GM18951 (cell line): ENCODE results near the gene TUBA3C.

Experiments used
- POLR2A ChIP-seq: IDR thresholded peaks from 4 replicates; pipeline ENCODE4 v1.6.1; 2011; ENCODE audit warnings: mild to moderate bottlenecking; ENCODE audit not compliant: insufficient read length, insufficient read depth; ENCODE audit errors: extremely low read depth
- in situ Hi-C: fragments of 300-500 bp; cut with MboI; formaldehyde crosslinking; loops from one replicate; pipeline ENCODE4 v1.12.0; 2022; ENCODE audit warnings: low sequenced_read_pairs, mixed read lengths, inconsistent platforms; ENCODE audit not compliant: unreplicated experiment

TUBA3C gene

GRCh38 chr13:19154843-19155242 lies 26.8 kb downstream of the TUBA3C start:
- in situ Hi-C loops = no loop called here
- no peak for TF ChIP-seq POLR2A

DNA sequence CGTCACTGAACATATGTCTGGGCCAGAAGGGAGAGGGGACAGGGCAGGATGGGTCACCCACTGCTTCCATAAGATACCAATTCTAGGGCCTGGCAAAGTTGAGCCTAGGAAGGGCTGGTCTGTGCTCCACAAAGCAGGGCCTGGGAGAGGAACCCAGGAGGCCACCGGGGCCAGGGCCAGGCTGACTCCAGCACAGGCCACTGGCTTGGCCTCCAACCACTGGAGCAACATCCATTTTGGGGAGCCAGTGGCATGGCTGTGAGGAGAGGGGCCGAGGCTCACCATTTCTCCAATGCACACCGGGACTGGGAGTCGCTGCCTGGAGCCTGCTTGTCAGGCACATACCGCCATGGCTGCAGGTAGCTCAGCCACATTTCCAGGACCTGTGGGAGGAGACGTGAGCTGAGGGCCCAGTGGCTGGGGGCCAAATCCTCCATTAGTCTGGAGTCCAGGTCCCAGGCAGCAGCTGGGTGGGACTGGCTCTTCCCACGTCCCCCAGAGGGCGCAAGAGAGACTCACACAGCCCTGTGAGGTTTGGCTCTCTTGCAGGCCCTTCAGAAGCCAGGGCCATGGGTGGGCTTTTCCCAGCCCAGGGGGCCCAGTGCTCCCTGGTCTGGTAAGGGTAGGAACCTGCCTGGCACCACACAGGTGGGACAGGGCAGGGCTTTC lies 27.7 kb downstream of the TUBA3C start:
- TF ChIP-seq POLR2A = no peak
- in situ Hi-C loops = no loop called here

DNA sequence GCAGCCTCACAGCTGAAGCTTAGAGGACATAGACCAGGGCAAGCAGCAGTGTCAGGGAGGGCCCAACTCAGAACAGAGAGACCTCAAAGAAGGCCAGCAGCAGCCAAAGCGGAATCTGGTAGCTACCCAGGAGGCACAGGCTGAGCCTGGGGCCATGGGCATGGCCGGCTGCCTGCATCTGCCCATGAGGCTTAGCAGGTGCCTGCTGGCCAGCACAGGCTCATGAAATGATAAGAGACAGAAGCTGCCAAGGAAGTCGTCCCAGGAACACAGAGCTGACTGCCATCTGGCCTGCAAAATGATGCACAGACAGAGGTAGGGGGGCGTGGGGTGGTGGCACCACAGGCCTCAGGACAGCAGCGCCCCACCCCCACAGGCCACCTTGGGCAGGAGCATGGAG lies 29.2 kb downstream of the TUBA3C start:
- no peak for TF ChIP-seq POLR2A
- in situ Hi-C loops = no loop called here

- in situ Hi-C loops = no loop called here
- no peak for TF ChIP-seq POLR2A
These were observed 29.9 kb downstream of the TUBA3C start for GRCh38 chr13:19151581-19152263.

- TF ChIP-seq POLR2A = no peak
- in situ Hi-C loops = no loop called here
These were observed 30.9 kb downstream of the TUBA3C start for GRCh38 chr13:19150712-19151228.

DNA sequence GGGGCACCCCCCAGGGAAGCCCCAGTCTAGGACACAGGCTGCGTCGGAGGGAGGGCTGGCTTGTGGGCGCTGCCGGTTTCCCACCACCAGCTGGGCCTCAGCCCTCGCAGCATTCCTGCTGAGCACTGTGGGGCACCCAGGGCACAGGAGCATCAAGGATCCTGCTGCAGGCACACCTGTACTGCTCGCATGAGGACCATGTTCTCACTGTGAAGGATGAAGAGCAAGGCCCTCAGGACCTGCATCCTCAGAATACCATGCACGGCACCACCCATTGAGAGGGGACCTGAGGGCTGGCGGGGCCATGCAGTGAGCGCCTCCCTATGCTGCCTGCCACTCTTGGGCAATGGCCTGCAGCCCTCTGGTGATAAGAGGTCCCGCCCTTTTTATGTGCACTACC lies 31.4 kb downstream of the TUBA3C start:
- in situ Hi-C loops = no loop called here

DNA sequence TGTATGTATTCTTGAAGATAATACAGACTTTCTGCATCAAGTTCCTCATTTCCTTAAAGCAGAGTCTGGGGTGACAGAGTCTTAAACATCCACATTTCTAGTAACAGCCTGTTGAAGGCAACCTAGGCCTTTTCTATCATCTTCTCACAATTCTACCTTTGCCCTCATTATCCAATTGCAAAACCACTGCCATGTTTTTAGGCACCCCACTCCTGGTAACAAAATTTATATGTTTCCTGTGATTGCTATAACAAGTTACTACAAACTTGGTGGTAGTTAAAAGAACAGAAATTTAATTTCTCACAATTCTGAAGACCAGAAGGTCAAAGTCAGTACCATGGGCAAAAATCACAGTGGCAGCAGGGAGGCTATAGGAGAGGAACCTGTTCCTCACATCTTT lies 33.1 kb downstream of the TUBA3C start:
- TF ChIP-seq POLR2A = no peak
- in situ Hi-C loops = no loop called here

More for the DNA sequence above, 31.4 kb downstream of the TUBA3C start:
- TF ChIP-seq POLR2A = no peak
